HAP-1 (cell line): ENCODE data around the gene HTR5A.
"Not testable (repeated sequence)": the region's sequence is repeated elsewhere in the genome, so short reads cannot be mapped to it uniquely, and the experiment has no call there.

Experiments
- DNase-seq, 2 experiments: peaks; one replicate each; pipeline ENCODE4 v3.0.0-alpha.2; 2016 to 2020; ENCODE audit warnings: low spot score in 2 of 2
- H3K27me3 ChIP-seq: fragments of 250-450 bp; sonication (Bioruptor Pico); 2 replicates; pipeline ENCODE4 v1.5.1; 2020; ENCODE audit warnings: low read depth, mild to moderate bottlenecking, moderate library complexity
- H3K36me3 ChIP-seq: fragments of 250-450 bp; sonication (Bioruptor Pico); replicated peaks from 2 replicates; pipeline ENCODE4 v1.5.1; 2020; ENCODE audit warnings: mild to moderate bottlenecking
- H3K4me1 ChIP-seq: fragments of 250-450 bp; sonication (Bioruptor Pico); 2 replicates; pipeline ENCODE4 v1.5.1; 2020; ENCODE audit warnings: mild to moderate bottlenecking
- H3K4me3 ChIP-seq: fragments of 250-450 bp; sonication (Bioruptor Pico); 2 replicates; pipeline ENCODE4 v1.5.1; 2020; ENCODE audit warnings: mild to moderate bottlenecking, moderate library complexity
- H3K9me3 ChIP-seq: fragments of 250-450 bp; sonication (Bioruptor Pico); 2 replicates; pipeline ENCODE4 v1.5.1; 2020; ENCODE audit warnings: mild to moderate bottlenecking, moderate library complexity
- in situ Hi-C: fragments of 300-500 bp; cut with MboI; formaldehyde crosslinking; loops from 3 replicates; pipeline ENCODE4 v1.14.3; 2020; ENCODE audit warnings: low sequenced_read_pairs, inconsistent platforms, mixed read lengths

The HTR5A gene

DNA sequence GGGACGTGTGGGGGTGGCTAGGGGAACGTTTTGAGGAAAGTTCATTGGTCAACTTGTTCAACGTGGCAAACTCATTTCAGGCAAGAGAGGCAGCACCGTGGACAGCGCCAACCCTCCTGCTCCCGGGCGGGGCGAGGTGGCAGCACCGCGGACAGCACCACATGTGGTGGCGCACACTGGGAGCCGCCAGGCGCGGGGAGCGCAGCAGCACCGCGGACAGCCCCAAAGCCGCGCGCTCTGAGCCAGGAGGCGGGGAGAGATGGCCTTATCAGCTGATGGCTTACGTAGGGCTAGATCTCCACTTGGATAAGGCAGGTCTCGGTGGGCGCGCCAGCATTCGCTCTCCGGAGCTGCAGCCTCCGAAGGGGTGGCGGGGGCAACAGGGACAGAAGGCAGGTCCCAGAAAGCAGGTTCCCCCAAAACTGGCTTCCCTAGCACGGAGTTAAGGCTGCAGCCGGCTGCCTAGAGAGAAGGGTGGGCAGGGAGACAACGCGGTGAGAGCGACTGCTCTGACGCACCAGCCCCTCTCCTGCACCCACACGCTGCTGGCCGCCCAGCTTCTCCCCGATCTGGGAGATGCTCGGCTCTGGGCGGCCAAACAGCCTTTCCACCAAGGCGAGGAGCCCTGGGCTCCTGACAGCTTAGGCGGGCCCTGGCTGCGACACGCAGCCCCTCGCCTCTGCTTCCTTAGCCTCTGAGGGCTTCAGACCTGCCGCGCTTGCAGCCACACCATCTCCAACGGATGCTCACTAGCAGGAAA is at the start of gene HTR5A:
HTR5A (plus strand) TSS at position 333 of the 760 bp plus-strand sequence. CDS start 576 bp downstream, outside the sequence.
- H3K4me1 ChIP-seq = no peaks in the 10 kb centered on the region
- H3K27me3 ChIP-seq = no peaks in the 10 kb centered on the region
- in situ Hi-C loops = no loop called here
- DNase-seq = peak; percentile 46 to 86
- H3K9me3 ChIP-seq = no peaks in the 10 kb centered on the region
- no peak within 1 kb of the TSS for H3K4me3 ChIP-seq
- H3K36me3 ChIP-seq = no peaks in the 10 kb centered on the region

DNA sequence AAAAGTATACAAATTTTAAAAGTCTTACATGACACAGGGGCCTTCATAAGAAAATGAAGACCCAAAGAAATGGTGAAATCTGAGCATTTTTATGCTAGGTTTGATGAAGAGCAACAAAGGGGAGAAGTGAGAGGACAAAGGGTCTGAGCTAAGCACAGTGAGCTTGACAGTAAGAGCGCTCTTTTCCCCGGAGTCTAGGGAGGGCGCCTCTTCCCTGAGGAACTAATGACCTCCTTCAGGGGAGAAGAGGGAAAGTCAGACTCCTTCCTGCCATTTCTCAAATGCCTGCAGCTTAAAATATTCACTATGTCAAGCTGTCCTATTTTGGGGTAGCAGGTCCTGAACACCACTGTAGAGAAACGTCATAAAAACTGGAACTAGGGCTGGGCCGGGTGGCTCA is 49.1 kb upstream of the HTR5A start:
- H3K36me3 ChIP-seq = no peaks in the 10 kb centered on the region
- in situ Hi-C loops = no loop called here
- no peaks in the 10 kb centered on the region for H3K4me1 ChIP-seq
- no peak for DNase-seq
- no peak overlapping the region for H3K4me3 ChIP-seq
- H3K9me3 ChIP-seq = no peaks in the 10 kb centered on the region
- H3K27me3 ChIP-seq = peaks cover 3% of the 10 kb centered on the region; the same call in 1 of the 2 replicates

DNA sequence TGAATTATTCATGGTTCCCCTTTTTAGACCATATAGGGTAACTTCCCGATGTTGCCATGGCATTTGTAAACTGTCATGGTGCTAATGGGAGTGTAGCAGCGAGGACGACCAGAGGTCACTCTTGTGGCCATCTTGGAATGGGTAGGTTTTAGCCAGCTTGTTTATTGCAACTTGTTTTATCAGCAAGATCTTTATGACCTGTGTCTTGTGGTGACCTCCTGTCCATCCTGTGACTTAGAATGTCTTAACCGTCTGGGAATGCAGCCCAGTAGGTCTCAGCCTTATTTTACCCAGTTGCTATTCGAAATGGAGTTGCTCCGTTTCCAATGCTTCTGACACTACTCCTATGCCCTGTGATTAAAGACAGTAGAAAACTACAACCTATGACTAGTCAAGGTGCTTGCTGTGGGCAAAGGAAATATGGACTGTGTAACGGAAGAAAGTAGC is 48.4 kb upstream of the HTR5A start:
- Histone ChIP-seq H3K27me3 (peaks cover 3% of the 10 kb centered on the region; the same call in 1 of the 2 replicates), H3K4me1 (no peaks in the 10 kb centered on the region), H3K9me3 (no peaks in the 10 kb centered on the region), H3K36me3 (no peaks in the 10 kb centered on the region), H3K4me3 (no peak overlapping the region)
- in situ Hi-C loops = no loop called here
- DNase-seq = no peak

DNA sequence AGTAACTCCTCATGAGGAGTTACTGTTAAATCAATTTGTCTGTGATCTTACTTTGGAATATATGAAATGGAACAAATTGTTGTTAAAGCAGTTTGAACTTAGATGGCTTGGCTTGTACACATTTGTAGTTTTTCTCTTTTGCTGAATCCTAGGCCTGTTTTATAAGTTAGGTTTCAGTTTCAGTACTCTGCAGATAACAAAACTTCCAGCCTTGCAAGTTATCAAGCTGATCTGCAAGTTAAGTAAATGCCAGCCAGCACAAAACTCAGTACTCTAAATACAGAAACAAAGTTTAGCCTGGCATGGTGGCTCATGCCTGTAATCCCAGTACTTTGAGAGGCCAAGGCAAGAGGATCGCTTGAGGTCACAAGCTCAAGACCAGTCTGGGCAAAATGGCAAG is 42.2 kb upstream of the HTR5A start:
- Histone ChIP-seq H3K4me3 (no peak overlapping the region), H3K9me3 (no peaks in the 10 kb centered on the region), H3K27me3 (no peaks in the 10 kb centered on the region), H3K36me3 (no peaks in the 10 kb centered on the region), H3K4me1 (no peaks in the 10 kb centered on the region)
- in situ Hi-C loops = no loop called here
- no peak for DNase-seq

DNA sequence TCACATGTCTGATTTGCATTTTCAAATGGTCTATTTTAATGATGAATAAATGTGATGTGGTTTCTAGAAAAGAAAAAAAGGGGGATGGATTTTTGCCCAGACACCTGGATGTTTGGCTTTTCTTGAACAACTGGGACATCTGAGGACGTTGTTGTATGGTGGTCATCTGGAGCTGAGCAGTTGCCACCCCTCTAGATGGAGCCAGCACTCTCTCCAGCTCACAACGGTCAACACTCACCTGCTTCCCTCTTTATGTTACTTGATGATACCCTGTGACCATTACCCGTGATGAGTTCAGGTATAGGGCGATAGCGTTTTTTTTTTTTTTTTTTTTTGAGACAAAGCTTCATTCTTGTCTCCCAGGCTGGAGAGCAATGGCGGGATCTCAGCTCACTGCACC is 37.1 kb upstream of the HTR5A start:
- Histone ChIP-seq H3K4me1 (no peaks in the 10 kb centered on the region), H3K27me3 (no peaks in the 10 kb centered on the region), H3K4me3 (no peak overlapping the region), H3K9me3 (no peaks in the 10 kb centered on the region), H3K36me3 (no peaks in the 10 kb centered on the region)
- in situ Hi-C loops = no loop called here
- no peak for DNase-seq

DNA sequence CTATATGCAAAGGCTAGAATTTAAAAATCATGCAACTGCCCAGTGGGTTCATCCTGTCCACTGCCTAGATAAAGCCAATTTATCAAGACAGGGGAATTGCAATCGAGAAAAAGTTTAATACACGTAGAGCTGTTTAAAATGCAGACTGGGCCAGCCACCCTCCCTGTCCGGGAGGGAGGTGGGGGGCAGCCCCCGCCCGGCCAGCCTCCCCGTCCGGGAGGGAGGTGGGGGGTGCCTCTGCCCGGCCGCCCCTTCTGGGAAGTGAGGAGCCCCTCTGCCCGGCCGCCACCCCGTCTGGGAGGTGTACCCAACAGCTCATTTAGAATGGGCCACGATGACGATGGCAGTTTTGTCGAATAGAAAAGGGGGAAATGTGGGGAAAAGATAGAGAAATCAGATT is 35.6 kb upstream of the HTR5A start:
- H3K4me1 ChIP-seq, H3K9me3 ChIP-seq, H3K36me3 ChIP-seq, H3K27me3 ChIP-seq, in situ Hi-C loops, H3K4me3 ChIP-seq, DNase-seq: not testable (repeated sequence)

DNA sequence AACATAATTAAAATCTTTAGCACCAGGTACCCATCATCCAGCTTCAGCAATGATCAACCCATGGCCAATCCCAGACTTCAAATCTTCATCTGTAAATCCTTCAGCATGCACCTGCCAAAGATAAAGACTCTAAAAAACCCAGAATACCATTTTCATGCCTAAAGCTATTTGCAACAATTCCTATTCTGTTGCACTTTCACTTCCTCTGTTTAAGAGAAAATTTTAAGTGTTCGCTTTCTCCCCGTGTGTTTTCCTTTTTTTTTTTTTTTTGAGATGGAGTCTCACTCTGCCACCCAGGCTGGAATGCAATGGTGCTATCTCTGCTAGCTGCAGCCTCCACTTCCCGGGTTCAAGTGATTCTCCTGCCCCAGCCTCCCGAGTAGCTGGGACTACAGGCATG is 31.8 kb upstream of the HTR5A start:
- H3K4me1 ChIP-seq = no peaks in the 10 kb centered on the region
- H3K4me3 ChIP-seq = no peak overlapping the region
- in situ Hi-C loops = no loop called here
- no peaks in the 10 kb centered on the region for H3K36me3 ChIP-seq
- no peaks in the 10 kb centered on the region for H3K9me3 ChIP-seq
- 0 out of 2 replicates have a peak, but pooled peaks cover 3% of the 10 kb centered on the region for H3K27me3 ChIP-seq
- DNase-seq = no peak

DNA sequence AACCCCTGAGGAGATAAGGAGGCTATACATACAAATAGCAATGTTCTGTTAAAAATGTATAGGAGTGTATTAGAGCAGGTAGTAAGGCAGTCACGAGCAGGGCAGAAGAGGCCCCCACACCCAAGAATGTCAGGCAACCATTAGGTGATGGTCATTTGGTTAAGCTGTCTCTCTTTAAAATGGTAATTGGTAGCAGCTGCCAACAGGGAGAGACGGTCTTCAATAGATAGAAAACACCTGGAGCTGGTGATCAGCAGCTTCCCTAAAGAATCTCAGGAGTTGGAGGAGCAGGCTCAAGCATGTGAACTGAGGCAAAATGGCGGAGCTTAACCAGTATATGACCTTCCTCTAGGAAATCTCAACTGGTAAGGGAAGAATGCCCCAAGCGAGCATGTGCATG is 26.4 kb upstream of the HTR5A start:
- Histone ChIP-seq H3K36me3 (no peaks in the 10 kb centered on the region), H3K4me1 (no peaks in the 10 kb centered on the region), H3K9me3 (no peaks in the 10 kb centered on the region), H3K27me3 (0 out of 2 replicates have a peak, but pooled peaks cover 3% of the 10 kb centered on the region), H3K4me3 (no peak overlapping the region)
- in situ Hi-C loops = no loop called here
- DNase-seq = no peak

DNA sequence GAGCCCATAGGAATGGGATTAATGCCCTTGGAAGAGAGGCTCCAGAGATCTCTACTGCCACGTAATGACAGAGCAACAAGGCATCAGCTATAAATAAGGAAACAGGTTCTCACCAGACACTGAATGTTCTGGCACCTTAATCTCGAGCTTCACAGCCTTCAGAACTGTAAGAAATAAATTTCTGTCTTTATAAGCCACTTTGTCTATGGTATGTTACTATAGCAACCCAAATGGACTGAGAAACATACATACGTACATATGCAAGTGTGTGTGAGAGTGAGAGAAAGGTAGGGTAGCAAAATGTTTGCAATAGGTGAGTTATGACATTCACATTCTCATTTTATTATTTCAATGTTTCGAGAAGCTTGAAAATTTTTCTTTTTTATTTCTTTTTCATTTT is 22.1 kb upstream of the HTR5A start:
- in situ Hi-C loops = no loop called here

DNA sequence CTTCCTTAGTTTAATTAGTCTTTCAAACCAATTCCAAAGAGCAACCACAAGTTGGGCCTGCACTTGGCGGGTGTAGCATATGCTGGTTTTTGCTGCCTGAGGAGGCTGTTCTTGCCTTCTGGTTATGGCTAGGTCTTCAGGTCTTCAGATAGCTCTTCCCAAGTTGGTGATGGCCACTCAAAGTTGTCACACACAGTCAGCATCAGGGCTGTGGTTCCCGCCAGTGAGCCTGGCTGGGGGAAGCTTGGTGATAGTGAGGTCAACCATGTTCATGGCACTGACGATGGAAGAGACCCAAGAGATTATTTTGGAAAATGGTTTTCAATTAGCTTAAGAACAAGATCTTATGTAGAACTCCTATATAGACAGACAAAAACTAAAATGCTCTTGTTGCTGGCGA is 18.8 kb upstream of the HTR5A start:
- H3K36me3 ChIP-seq = no peaks in the 10 kb centered on the region
- no peak for DNase-seq
- H3K4me3 ChIP-seq = no peak overlapping the region
- in situ Hi-C loops = no loop called here
- no peaks in the 10 kb centered on the region for H3K27me3 ChIP-seq
- no peaks in the 10 kb centered on the region for H3K9me3 ChIP-seq
- H3K4me1 ChIP-seq = no peaks in the 10 kb centered on the region

More for the DNA sequence above, 22.1 kb upstream of the HTR5A start:
- Histone ChIP-seq H3K36me3 (no peaks in the 10 kb centered on the region), H3K4me1 (no peaks in the 10 kb centered on the region), H3K4me3 (no peak overlapping the region), H3K27me3 (no peaks in the 10 kb centered on the region), H3K9me3 (no peaks in the 10 kb centered on the region)
- DNase-seq = no peak

DNA sequence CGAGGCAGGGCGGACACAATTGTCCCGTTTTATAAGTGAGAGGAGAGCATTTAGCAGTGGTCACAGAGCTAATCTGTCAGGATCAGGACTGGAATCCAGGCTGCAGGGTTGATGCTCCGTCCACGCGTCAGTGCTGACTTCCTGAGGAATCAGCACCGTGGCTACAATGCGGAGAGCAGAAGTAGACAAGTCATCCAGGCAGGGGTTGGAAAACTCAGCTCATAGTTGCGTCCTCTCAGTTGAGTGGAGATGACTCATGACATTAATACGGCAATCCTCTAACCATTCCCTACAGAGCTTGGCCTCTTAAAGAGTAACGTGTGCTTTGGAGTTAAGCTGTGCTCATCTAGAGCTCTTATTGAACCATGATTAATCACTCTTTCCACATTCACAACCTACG is 17.1 kb upstream of the HTR5A start:
- DNase-seq = no peak
- in situ Hi-C loops = no loop called here
- Histone ChIP-seq H3K27me3 (no peaks in the 10 kb centered on the region), H3K9me3 (no peaks in the 10 kb centered on the region), H3K4me1 (no peaks in the 10 kb centered on the region), H3K4me3 (no peak overlapping the region), H3K36me3 (no peaks in the 10 kb centered on the region)

DNA sequence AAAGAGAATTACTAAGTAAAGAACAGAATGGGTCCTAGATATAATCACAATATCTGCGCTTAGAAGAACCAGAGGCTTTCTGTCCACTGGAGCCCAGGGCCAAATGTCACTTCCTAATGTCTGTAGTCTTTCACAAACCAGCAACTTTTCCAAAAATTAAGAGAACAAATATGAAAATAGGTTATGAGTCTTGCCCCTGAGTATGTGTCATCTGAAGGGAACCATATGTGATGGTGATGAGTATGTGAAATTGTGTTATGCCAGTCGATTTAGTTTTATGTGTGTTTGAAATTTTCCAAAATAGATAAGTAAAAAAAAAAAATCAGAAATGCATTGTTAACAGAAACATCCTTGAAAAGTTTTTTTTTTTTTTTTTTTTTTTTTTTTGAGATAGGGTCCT is 15.4 kb upstream of the HTR5A start:
- in situ Hi-C loops = no loop called here

DNA sequence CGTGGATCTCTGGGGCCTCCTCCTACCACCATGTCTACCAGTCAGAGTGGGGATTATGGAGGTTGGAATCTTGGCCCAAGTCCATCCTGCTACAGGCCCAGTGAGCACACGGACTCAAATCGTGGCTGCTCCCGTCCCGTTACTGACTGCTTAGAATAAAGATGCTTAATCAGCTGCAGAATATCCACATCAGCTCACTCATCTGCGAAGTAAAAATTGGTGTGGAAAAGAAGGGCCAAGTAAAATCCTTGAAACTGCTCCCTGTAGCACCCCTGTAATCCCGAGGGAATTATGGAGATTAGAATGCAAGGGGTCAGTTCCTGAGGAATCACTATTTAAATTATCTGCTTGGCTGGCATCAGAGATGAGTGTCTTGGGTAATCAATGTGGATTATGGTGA is 13.0 kb upstream of the HTR5A start:
- no peak overlapping the region for H3K4me3 ChIP-seq
- in situ Hi-C loops = no loop called here
- DNase-seq = no peak
- no peaks in the 10 kb centered on the region for H3K4me1 ChIP-seq
- no peaks in the 10 kb centered on the region for H3K36me3 ChIP-seq
- H3K27me3 ChIP-seq = no peaks in the 10 kb centered on the region
- no peaks in the 10 kb centered on the region for H3K9me3 ChIP-seq

More for the DNA sequence above, 15.4 kb upstream of the HTR5A start:
- Histone ChIP-seq H3K27me3 (no peaks in the 10 kb centered on the region), H3K4me3 (no peak overlapping the region), H3K36me3 (no peaks in the 10 kb centered on the region), H3K9me3 (no peaks in the 10 kb centered on the region), H3K4me1 (no peaks in the 10 kb centered on the region)
- no peak for DNase-seq

DNA sequence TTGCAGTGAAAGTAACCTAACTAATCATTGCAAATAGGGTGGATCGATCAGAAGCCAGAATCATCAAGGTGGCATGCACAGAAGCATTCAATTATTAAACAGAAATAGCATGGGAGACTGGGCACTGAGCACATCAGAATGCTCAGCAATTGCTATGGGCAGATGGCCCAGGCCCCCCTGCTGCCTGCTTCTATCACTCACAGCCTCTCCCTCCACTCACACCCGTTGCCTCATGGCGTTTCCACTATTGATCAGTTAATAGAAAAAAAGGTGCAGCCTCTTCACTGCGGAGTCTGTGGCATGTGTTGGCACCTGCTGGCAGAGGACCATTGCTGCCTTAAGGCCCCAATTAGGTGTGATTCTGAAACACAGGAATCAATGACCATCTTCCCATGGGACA is 11.2 kb upstream of the HTR5A start:
- Histone ChIP-seq H3K4me3 (no peak overlapping the region), H3K9me3 (no peaks in the 10 kb centered on the region), H3K27me3 (no peaks in the 10 kb centered on the region), H3K36me3 (no peaks in the 10 kb centered on the region), H3K4me1 (no peaks in the 10 kb centered on the region)
- DNase-seq = no peak
- in situ Hi-C loops = no loop called here

DNA sequence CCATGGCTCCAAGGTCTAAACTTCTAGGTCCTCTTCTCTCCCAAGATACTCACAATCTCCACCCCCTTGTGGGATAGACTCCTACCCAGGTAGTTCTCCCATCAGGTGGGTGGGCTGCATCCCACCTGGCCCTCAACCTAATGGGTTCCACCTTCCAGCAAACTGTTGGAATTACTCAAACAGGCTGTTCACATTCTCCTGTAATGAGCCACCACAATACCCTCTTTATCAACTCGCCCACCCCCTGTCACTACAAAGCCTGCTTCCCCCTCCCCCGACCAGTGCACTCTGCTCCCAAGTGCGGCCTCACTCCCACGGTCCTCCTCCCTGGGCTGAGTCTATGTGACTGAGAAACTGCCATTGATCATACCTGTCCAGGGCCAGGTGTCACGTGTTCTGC is 10.4 kb upstream of the HTR5A start:
- Histone ChIP-seq H3K27me3 (no peaks in the 10 kb centered on the region), H3K4me3 (no peak overlapping the region), H3K36me3 (no peaks in the 10 kb centered on the region), H3K4me1 (no peaks in the 10 kb centered on the region), H3K9me3 (no peaks in the 10 kb centered on the region)
- no peak for DNase-seq
- in situ Hi-C loops = no loop called here
